Left ventricle myocardium superior (tissue), 1 donor: ENCODE results near the gene TNFRSF9. TPM values are rescaled to one million over a fixed set of nuclear protein-coding genes. Genes with fewer than 3 reads are reported as not detected.
"Not testable (repeated sequence)": the region's sequence is repeated elsewhere in the genome, so short reads cannot be mapped to it uniquely, and the experiment has no call there.

Experiments used
- ATAC-seq: fragments of 200-7000 bp; cut with Tn5 transposase; one replicate; pipeline ENCODE4 v1.9.1; 2020; ENCODE audit warnings: mild to moderate bottlenecking, moderate library complexity
- DNase-seq: peaks from one replicate; pipeline ENCODE4 v3.0.0-alpha.2; 2020
- intact Hi-C: fragments of 100-400 bp; cut with micrococcal nuclease; formaldehyde crosslinking; loops from one replicate; pipeline ENCODE4 v1.11.0; 2022
- long read RNA-seq: library from polyadenylated mRNA; unstranded; transcript quantifications from one replicate; pipeline ENCODE4 v2.0.0, GENCODE V29; 2021
- total RNA-seq: library from RNA; stranded (reverse); fragmentation: NEBNext Ultra II Directional; extraction: Animal tissue kit (Norgen Biotek cat#: 25700); gene quantifications from one replicate; pipeline ENCODE4 v1.2.1, GENCODE V29; 2021
- donor health status: DM: no; HTN: yes; CAD: no; lungs with severe emphysema.

Gene TNFRSF9
- total RNA-seq = not detected
- long read RNA-seq, partial matches to known transcripts = 0 of 1 reads
- long read RNA-seq, other reads (novel, unspliced or antisense) = 1 of 1 reads

GRCh38 chr1:7940745-7941436 is at the start of gene TNFRSF9:
Gene TNFRSF9, minus strand, starts transcription at chr1:7940839. Its CDS starts 845 bp downstream, at chr1:7939994.
- DNase-seq = no peak
- intact Hi-C loops = no loop called here
- no peak for ATAC-seq

- intact Hi-C loops = no loop called here
- ATAC-seq = peak; percentile 75
Measured at GRCh38 chr1:7989762-7990428, 49.3 kb upstream of the TNFRSF9 start.

GRCh38 chr1:7988576-7988975 is 47.9 kb upstream of the TNFRSF9 start:
- intact Hi-C loops = no loop called here
- DNase-seq = no peak
- no peak for ATAC-seq

More at GRCh38 chr1:7989762-7990428, 49.3 kb upstream of the TNFRSF9 start:
- peak; percentile 42 for DNase-seq

- no peak for ATAC-seq
- no peak for DNase-seq
- intact Hi-C loops = no loop called here
Measured at GRCh38 chr1:7987528-7987927, 46.9 kb upstream of the TNFRSF9 start.

- DNase-seq (no peak), ATAC-seq (no peak)
- intact Hi-C loops = no loop called here
Measured at GRCh38 chr1:7985851-7986612, 45.4 kb upstream of the TNFRSF9 start.

- ATAC-seq (no peak), DNase-seq (no peak)
- intact Hi-C loops = no loop called here
Measured at GRCh38 chr1:7984811-7985210, 44.2 kb upstream of the TNFRSF9 start.

GRCh38 chr1:7983086-7983778 is 42.6 kb upstream of the TNFRSF9 start:
- intact Hi-C loops = no loop called here
- ATAC-seq (peak; percentile 79), DNase-seq (peak; percentile 40)

- ATAC-seq = no peak
- intact Hi-C loops = no loop called here
- DNase-seq = no peak
Measured at GRCh38 chr1:7980984-7981383, 40.3 kb upstream of the TNFRSF9 start.

GRCh38 chr1:7975212-7975865 is 34.7 kb upstream of the TNFRSF9 start:
- peak; percentile 97 for ATAC-seq
- intact Hi-C loops = no loop called here
- peak; percentile 75 for DNase-seq

GRCh38 chr1:7973086-7973485 is 32.4 kb upstream of the TNFRSF9 start:
- no peak for ATAC-seq
- DNase-seq = no peak
- intact Hi-C loops = no loop called here

GRCh38 chr1:7972285-7972684 is 31.6 kb upstream of the TNFRSF9 start:
- no peak for DNase-seq
- no peak for ATAC-seq
- intact Hi-C loops = no loop called here

- DNase-seq (no peak), ATAC-seq (no peak)
- intact Hi-C loops = no loop called here
Measured at GRCh38 chr1:7971024-7971423, 30.4 kb upstream of the TNFRSF9 start.

GRCh38 chr1:7970246-7970645 is 29.6 kb upstream of the TNFRSF9 start:
- intact Hi-C loops = no loop called here

GRCh38 chr1:7967651-7968050 is 27.0 kb upstream of the TNFRSF9 start:
- intact Hi-C loops = no loop called here
- ATAC-seq (no peak), DNase-seq (no peak)

More at GRCh38 chr1:7970246-7970645, 29.6 kb upstream of the TNFRSF9 start:
- no peak for ATAC-seq
- no peak for DNase-seq

GRCh38 chr1:7967196-7967595 is 26.6 kb upstream of the TNFRSF9 start:
- no peak for ATAC-seq
- intact Hi-C loops = no loop called here
- no peak for DNase-seq

GRCh38 chr1:7964476-7964875 is 23.8 kb upstream of the TNFRSF9 start:
- DNase-seq = no peak

GRCh38 chr1:7963841-7964240 is 23.2 kb upstream of the TNFRSF9 start:
- ATAC-seq, DNase-seq: not testable (repeated sequence)

More at GRCh38 chr1:7964476-7964875, 23.8 kb upstream of the TNFRSF9 start:
- intact Hi-C loops = no loop called here
- ATAC-seq = no peak

GRCh38 chr1:7963378-7963730 is 22.7 kb upstream of the TNFRSF9 start:
- ATAC-seq, DNase-seq, intact Hi-C loops: not testable (repeated sequence)

More at GRCh38 chr1:7963841-7964240, 23.2 kb upstream of the TNFRSF9 start:
- intact Hi-C loops = not testable (repeated sequence)
